ENCODE measurements around the gene TIGD4.
"Not testable (repeated sequence)": the region's sequence is repeated elsewhere in the genome, so short reads cannot be mapped to it uniquely, and the experiment has no call there.

Gene TIGD4

GRCh38 chr4:152778656-152779512 lies 646 bp downstream of the TIGD4 start:
- DNase-seq: peak; percentile 5

- DNase-seq: no peak
Measured at GRCh38 chr4:152777488-152777887, 2.0 kb downstream of the TIGD4 start.

- DNase-seq: no peak
Measured at GRCh38 chr4:152776352-152776751, 3.2 kb downstream of the TIGD4 start.

GRCh38 chr4:152773953-152774352 lies 5.6 kb downstream of the TIGD4 start:
- DNase-seq: no peak

GRCh38 chr4:152773339-152773738 lies 6.2 kb downstream of the TIGD4 start:
- DNase-seq: no peak

- no peak for DNase-seq
Measured at GRCh38 chr4:152771741-152772533, 7.6 kb downstream of the TIGD4 start.

- not testable (repeated sequence) for DNase-seq
Measured at GRCh38 chr4:152765069-152765737, 14.3 kb downstream of the TIGD4 start.

GRCh38 chr4:152763796-152764195 lies 15.7 kb downstream of the TIGD4 start:
- no peak for DNase-seq

- DNase-seq: no peak
Measured at GRCh38 chr4:152748619-152749018, 30.9 kb downstream of the TIGD4 start.

GRCh38 chr4:152747444-152747843 lies 32.1 kb downstream of the TIGD4 start:
- no peak for DNase-seq

- DNase-seq: no peak
Measured at GRCh38 chr4:152738827-152739226, 40.7 kb downstream of the TIGD4 start.

GRCh38 chr4:152735906-152736305 lies 43.6 kb downstream of the TIGD4 start:
- no peak for DNase-seq

- no peak for DNase-seq
Measured at GRCh38 chr4:152735396-152735859, 44.1 kb downstream of the TIGD4 start.

GRCh38 chr4:152734699-152735050 lies 44.9 kb downstream of the TIGD4 start:
- DNase-seq: no peak

GRCh38 chr4:152734015-152734698 lies 45.4 kb downstream of the TIGD4 start:
- no peak for DNase-seq

GRCh38 chr4:152731997-152732396 lies 47.5 kb downstream of the TIGD4 start:
- no peak for DNase-seq

- no peak for DNase-seq
Measured at GRCh38 chr4:152729466-152729865, 50.1 kb downstream of the TIGD4 start.

- no peak for DNase-seq
Measured at GRCh38 chr4:152728343-152728742, 51.2 kb downstream of the TIGD4 start.

- DNase-seq: no peak
Measured at GRCh38 chr4:152727784-152728183, 51.7 kb downstream of the TIGD4 start.

GRCh38 chr4:152724494-152724893 lies 55.0 kb downstream of the TIGD4 start:
- no peak for DNase-seq

GRCh38 chr4:152723236-152723635 lies 56.3 kb downstream of the TIGD4 start:
- no peak for DNase-seq

- no peak for DNase-seq
Measured at GRCh38 chr4:152719801-152720556, 59.6 kb downstream of the TIGD4 start.
